Effector CD4-positive, alpha-beta T cell (primary cell): Measurements from ENCODE around the gene APOA4. TPM values are rescaled to one million over a fixed set of nuclear protein-coding genes. Genes with fewer than 3 reads are reported as not detected.

Source experiments
- DNase-seq: peaks from one replicate; pipeline ENCODE4 v3.0.0-alpha.2; 2020
- total RNA-seq: gene quantifications from one replicate; lab custom pipeline; 2026; lab: John Stamatoyannopoulos, UW

Gene APOA4
- not detected for total RNA-seq

DNA sequence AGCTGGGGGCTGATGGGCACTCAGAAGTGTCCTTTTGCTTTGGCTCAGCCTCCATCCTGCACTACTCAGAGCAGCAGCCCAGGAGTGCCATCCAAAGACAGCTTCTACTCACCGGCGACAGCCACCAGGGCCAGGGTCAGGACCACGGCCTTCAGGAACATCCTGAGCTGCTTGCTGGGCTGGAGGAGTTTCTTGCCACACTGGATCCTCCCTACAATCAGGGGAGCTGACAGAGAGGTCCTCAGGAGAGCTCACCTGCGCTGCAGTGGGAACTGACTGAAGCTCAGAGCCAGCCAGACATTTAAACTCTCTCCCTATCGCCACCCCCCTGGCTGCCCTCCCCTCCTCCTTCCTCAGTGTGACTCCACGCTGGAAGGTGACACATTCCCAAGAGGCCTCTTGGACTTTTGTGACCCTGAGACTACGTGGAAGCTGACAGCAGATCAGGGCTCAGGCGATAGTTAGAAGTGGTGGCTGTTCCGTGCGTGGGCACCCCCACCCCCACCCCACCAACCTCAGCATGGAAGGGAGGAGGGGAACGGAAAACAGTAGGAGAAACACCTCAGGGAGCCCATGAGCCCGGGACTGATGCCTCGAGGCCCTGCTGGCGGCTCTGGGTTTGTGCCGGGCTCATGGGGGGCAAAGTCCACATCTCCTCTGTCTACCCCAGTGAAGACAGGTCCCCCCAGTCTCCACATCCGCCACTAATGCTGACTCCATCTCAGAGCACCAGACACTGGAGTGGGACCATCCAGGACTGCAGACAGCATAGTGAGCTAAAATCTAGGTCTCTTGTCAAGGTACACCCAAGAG, at the start of gene APOA4:
TSS of gene APOA4 (minus strand) at position 274 of the 813 bp plus-strand sequence. CDS start at position 161, 113 bp downstream.
- no peak for DNase-seq

DNA sequence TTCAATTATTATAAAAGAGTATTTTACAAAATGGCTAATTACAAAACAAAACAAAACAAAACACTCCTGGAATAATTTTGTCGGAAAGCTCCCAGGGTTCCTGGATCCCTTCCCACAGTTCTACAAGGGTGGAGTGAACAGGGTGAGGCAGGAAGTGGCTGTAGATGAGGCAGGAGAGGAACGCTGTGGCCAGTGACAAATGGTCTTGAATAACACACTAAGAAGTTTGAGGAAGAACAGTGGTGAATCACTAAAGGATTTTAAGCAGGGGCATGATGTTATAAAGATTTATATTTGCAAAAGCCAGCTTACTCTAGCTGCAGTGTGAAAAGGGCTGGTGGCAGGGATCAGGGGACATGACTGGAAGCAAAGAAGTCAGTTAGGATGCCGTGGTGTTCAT, 48.1 kb upstream of the APOA4 start:
- no peak for DNase-seq

DNA sequence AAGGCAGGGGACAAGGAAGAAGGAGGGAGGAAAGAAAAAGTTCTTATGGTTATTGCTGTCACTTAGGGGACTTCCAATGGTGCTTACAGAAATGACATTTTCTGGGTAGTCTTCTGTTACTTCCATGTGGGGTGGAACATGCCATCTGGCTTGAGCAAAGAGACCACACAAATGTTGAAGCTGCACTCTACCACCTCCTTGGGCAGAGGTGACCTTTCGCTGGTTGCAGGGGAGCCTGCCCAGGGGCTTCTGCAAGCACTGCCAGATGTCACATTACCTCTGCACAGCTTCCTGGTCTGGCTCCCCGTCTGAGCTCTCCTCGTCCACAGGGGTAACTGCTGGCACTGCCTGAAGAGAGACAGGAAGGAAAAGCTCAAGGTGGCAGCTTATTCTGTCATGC, 47.0 kb upstream of the APOA4 start:
- no peak for DNase-seq

DNA sequence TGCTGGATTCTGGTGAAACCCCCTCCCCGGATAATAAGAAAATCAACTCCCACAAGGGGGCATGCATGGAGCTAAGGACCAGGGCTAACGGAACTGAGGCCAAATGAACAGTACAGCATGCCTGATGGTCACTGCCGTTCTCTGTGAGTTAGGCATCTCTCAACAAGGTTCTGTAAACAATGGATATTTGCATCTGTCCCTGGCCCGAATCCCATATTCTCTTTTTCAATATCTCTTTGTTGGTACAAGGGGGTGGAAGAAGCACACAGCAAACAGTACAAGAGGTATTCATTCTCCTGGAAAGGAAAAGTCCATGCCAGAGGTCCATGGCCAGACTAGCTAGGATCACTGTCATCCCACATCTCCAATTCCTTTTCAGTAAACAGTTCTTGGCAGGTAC, 46.5 kb upstream of the APOA4 start:
- DNase-seq = no peak

DNA sequence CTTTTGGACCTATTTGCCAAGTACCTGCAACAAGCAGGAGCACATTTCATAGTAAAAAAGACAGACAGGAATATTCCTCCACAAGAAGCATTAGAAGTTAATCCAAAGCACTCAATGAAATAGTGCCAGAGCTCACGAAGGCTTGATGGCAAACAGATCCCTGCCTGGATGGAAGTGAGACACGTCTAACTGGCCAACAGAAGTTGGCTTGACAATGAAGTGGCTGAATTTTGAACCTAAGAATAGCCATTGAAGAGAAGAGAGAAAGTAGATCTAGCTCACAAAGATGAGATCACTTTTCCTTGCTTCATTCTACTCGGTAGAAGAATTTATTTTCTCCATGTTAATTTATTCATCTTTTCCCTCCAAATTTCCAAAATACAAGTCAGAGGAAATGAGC, 45.0 kb upstream of the APOA4 start:
- no peak for DNase-seq

DNA sequence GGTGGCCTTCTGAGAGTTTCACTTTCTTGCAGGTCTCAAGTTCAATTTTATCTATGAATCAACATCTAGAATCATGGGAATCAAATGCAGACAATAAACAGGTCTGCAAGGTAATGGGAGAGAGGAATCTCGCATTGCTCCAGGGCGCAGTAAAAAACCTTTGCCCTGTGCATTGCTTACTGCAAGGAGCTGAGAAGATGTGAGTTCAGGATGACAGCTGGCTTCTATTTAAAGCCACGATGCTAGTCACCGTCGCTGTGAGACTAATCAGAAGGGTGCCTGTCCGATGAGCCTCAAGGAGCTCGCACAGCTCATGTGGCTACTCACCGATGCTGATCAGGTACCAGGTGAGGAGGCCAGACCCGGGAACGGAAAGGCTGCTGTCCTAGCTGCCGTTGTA, 44.5 kb upstream of the APOA4 start:
- DNase-seq = no peak

DNA sequence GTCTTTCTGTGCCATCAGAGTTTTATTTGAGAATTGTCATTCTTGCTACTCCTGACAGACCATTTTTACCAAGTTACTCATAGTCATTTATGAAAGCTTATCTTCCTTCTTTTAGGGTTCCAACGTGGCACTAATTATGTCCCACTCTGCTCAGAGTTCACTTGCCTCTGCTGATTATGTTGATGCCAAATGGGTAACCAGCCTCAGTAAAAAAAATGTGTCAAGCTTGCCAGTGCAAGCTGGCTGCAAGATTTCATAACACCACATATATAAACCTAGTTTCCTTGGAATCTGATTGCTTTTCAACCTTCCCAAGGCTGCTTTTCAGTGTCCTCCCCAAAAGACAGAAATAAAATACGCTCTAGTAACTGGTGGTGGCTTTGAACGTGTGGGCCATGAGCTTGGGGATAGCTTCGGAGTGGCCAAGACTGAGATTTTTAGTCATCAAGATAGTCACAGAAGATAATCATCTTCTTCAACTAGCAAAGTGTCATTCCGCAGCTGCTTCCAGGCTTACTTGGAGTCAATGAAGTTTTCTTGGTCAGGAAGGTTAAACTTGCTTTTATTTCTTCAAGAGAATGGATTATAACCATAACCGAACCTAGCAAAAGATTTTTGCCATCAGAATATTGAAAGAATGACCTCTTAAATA, 43.8 kb upstream of the APOA4 start:
- no peak for DNase-seq

DNA sequence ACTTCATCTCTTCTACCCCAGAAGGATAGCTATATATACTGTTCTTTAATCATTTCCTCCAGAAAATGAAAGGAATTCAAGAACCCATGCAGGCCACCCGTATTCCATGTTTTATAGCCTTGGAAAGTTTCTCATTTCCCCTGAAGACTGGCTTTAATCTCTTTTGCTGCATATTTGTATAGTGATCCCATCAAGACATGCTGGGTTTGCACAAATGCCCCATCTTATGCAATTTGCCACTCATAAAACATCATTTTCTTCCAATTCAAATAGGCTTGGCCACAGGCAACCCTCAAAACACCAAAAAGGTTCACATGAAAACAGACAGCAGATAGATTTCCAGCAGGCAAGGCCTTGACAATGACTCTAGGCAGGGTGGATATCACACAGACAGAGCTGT, 42.6 kb upstream of the APOA4 start:
- DNase-seq = no peak

DNA sequence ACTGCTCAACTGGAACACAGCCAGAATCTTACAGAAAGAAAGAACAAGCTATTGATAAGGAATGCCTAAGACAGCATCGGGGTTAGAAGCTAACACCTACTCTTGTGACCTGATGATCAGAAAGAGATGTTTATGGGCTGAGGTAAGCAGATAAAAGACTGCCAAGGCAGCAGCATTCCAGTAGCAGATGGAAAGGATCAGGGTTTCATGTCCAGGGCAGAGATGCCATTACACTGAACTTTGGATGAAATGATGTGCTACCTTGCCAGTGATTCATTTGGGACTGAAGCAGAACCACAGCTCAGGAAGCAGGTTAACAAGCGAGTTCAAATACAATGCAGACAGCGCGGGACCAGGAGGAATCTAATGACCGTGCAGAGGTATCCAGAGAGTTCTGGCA, 41.4 kb upstream of the APOA4 start:
- DNase-seq = no peak

DNA sequence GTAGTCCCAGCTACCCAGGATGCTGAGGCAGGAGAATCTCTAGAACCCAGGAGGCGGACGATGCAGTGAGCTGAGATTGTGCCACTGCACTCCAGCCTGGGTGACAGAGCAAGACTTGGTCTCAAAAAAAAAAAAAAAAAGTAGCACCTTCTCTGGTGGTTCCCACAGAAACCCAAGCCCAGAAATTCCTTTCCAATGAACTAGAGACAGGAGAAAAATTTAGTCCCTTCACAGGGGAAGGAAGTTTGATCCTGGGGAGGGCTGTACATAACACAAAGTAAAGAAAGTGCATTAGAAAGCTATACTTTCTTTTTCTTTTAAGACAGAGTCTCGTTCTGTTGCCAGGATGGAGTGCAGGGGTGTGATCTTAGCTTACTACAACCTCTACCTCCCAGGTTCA, 39.8 kb upstream of the APOA4 start:
- DNase-seq = no peak

DNA sequence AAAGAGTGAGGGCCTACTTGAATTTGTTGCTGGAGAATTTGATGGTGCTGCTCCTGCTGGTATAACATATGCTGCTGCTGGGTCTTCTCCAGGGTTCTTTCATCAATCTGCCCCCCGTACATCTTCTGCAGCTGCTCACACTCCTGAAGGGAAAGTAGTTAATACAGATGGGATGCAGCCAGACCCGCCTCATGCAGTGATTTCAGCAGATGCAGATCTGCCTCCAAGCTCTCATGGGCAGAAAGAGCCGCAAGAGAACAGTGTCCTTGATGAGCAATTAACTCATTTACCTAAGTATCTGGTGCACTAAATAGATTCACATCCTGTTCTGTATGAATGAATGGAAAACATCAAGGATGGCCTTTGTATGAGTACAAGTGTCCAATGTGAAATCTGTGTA, 39.1 kb upstream of the APOA4 start:
- no peak for DNase-seq

DNA sequence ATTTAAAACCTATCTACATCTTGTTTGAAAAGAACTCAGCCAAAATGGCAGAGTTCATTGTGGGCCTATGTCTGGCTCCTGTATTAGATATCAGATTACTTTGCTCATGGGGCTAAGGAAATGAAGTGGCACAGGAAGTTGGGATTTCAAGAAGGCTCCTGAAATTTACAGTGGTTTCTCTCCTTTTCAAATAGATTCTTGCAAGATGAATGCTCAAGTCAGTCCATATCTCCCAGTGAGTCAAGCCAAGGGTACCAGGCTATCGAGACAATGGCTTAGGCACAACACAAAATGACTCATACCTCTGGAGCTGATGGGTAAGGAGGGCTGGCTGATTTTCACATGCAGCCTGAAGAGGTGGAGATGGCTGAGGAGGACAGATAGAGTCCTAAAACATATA, 38.4 kb upstream of the APOA4 start:
- no peak for DNase-seq

DNA sequence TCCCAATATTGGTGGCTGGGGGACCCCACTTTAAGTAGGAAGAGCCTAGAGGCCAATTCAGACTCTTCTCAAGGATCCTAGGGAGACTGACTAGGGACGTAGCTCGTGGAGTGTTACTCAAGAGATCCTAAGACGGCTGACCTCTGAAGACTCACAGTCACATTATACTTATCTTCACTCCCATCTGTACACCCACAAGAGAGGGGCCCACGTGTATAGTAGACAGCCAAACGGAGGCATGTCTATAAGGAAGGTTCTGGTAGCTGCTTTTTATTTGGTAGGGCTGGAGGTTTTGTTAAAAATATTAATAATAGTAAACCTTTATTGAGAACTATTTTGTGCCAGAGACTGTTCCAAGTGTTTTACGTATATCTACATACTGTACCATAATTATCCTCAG, 37.2 kb upstream of the APOA4 start:
- DNase-seq = no peak

DNA sequence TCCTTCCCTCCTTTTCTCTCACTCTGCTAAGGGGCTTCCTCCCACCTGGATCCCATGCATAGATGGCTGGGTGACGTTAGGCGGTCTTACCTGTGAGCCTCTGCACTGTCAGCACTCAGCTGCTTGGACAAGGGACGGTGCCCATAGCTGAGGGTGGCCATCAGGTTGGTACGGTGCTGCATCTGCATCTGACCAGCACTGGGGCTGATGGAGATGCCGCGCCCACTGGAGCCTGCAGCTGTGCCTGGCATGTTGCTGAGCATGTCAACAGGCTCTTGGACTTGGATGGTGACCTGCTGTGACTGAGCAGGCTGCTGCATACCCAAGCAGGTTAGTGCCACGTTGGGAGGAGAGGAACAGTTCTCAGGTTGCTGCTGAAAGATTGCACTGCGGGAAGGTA, 36.1 kb upstream of the APOA4 start:
- no peak for DNase-seq

DNA sequence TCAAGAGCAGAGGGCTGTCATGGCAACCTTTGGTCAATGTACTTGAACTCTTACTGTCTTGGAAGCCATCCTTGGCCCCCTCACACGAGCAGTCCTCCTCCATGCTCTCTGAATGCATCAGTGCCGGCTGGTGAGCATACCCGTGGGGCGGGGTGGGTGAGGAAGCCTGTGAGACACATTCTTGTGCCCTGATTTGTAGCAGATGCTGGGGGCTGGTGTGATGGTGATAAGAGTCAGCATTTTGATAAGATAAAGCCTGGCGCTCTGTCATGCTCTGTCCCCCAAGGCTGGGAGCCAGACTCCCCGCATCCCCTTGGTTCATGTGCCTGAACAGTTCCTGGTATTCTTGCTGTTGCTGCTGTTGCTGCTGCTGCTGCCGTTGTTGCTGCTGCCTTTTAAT, 34.8 kb upstream of the APOA4 start:
- no peak for DNase-seq

DNA sequence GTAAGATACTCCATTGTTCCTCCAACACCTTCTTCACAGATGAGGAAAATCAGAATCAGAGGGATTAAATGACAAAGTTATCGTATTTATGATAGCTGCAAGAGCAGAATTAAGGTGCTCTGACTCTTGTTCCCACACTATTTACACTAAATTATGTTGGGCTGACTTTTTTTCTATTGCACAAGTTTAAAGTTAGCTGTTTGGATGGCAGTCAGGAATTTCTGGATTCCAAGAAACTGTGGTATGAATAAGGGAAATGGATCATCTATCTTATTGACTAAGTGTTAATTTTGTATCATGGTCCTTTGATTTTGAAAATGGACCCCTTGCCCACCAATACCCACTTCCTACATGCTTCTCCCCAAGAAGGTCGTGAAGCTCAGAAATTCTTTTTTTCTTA, 34.2 kb upstream of the APOA4 start:
- DNase-seq = no peak

DNA sequence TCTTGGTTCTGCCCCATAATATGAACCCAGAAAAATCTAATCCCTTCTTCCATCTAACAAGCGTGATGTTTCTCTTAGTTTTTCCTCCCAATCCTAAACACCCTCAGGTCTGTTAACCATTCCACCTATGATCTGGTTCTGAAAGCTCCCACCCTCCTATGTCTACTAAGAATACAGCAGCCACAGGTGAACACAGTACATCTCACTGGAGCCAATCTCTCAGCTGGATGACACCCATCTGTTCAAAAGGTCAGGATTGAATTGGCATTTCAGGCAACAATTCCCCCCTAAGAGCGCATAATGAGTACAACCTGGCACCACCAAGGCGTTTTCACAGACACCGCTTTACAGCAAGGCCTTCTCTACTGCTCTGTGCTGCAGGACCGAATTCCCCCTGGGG, 33.3 kb upstream of the APOA4 start:
- no peak for DNase-seq

DNA sequence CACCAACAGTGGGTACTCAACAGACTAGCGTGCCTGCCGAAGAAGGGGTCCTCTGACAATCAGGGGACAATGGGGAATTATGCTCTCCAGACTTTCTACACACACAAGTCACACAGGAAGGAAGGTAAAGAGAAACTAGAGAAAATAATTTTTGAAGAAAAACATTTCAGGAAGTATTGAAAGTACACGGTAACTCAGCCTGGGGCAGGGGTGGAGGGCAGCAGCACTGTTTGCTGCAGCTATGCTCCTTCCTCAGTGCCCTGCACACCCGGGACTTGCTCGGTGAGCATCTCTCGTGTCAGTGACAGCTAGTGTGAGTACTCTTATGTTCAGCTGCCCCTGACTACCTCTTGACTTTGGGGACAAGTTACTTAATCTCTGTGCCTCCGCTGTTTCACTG, 32.3 kb upstream of the APOA4 start:
- no peak for DNase-seq

DNA sequence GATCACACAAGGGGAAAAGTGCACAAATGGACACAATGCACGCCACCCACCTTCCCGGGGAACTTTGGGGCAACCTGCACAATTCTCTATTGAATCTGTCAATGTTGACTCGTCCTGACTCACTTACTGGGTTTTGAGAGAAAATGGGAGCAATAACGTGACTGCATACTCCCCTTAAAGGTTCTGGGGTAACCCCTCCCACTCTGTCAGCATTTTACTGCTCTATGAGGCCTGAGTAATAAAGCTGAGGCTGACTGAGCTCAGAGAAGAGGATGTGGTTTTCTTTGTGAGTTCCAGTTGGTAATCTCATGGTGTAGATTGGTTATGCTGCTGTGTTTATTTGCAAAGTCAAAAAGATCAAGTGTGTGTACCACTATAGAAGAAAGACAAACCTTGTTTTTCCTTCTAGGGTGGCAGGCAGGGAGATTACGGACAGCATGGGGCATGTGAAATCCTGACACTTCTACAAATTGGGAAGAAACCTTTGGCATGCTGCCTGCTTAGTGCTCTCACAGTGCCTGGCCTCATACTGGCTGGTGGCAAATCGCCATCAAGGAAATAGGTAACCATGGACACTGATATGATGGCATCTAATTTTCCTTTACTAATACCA, 30.5 kb upstream of the APOA4 start:
- DNase-seq = peak; percentile 54

DNA sequence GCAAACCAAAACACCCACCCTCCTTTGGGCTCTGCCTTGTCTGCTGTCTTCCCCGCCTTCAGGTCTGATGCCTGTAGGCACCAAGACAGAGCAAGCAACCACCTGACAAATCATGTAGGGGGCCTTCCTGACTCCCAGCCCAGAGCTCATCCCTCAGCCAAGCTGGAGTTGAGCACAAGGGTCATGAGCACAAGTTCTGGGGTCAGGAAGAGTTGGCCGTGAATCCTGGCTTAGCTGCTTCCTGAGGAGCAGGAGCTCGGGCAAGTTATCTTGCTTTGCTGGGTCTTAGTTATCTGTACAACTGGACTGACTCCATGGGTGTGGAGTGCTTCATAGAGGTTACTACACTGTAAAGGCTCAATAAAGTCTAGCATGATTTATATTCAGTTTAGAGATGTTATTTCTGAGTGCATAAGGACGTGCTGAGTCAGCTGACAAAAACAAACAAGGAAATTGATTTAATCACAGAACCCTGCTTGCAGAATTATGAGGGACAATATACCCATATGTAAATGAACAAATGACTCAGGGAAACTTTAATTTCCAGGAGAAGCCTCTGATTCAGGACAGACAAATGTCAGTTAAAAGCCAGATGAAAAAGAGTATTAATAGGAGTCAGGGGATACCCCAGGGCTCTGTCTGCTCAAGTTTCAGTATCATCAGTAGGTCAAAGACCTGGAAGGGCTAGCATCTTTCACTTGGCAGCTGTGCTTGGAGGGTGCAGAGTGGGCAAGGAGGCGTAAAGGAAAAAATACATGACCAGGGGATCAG, 29.3 kb upstream of the APOA4 start:
- DNase-seq = no peak

DNA sequence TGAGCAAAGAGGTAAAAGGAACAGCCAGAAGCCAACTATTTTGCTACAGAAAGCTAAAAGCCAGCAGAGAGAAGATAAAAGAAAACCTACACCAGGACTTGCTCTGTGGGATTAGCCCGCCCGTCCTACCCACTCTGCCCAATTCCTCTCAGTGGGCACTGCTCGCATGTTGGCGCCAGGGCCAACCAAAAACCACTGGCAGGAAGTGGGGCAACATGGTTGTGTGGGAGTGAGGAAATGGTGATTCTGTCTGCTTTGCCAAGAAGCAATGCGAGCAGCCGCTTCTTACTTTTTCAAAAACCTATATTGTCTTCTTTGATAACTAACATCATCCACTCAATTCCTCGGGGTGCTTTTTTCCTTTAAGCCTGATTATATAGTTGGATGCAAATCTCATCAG, 28.5 kb upstream of the APOA4 start:
- peak; percentile 35 for DNase-seq

DNA sequence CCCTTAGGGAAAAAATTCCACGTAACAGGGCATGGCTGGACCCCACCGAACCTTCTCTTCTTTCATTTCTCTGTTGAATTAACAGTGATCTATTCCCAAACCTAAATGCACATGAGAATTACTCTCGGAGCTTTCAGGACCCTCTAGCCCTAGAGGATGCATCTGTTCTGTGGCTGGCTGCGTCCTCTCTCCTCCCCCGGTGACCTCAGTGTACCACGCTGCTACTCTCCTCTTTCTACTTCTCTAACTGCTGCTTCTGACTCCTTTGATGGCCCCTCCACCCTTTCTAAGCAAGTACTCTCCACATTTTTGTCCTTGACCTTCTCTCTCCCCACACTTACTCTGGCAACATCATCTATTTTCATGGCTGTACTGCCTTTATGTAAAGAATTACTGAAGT, 26.4 kb upstream of the APOA4 start:
- DNase-seq = no peak

DNA sequence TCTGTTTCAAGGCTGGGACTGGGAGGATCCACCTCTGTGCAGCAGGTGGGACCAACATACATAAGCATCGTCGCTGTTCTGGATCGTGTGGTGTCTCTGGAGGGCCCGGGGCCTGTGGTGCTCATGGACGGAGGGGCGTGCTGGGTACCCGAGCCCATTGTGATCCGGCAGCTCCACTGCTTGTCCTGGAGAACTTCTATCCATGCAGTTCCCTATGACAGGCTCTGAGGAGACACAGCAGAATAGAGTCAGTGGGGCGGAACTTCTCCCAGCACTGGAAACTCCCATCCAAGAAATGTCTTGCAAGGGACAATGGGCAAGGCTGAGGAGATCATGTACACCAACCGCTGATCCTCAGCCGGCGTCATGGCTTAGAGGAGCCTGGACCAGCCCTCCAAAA, 26.0 kb upstream of the APOA4 start:
- no peak for DNase-seq
